H7 (cell line): Measurements from ENCODE around the gene LNX2. TPM values are rescaled to one million over a fixed set of nuclear protein-coding genes. Genes with fewer than 3 reads are reported as not detected.

Experiments
- DNase-seq: peaks from one replicate; pipeline ENCODE4 v3.0.0; 2012
- H3K27me3 ChIP-seq: 2 replicates; pipeline ENCODE4 v1.6.0; 2011; ENCODE audit warnings: mild to moderate bottlenecking, low read length; ENCODE audit not compliant: control insufficient read depth, insufficient read depth
- H3K36me3 ChIP-seq: replicated peaks from 2 replicates; pipeline ENCODE4 v1.5.1; 2011; ENCODE audit warnings: low read length; ENCODE audit not compliant: control insufficient read depth, insufficient read depth
- H3K4me3 ChIP-seq: 2 replicates; pipeline ENCODE4 v1.5.1; 2011; ENCODE audit warnings: low read depth, mild to moderate bottlenecking, control low read depth, low read length, moderate library complexity; ENCODE audit not compliant: insufficient read depth
- total RNA-seq: library from RNA; depleted of rRNA; stranded (reverse); fragments of >200 nt; shearing (Covaris generic); gene quantifications from 2 replicates; pipeline ENCODE4 v1.2.3, GENCODE V29; 2014

The LNX2 gene
- total RNA-seq, 1 experiment from 2014 or later: 11.2 TPM

DNA sequence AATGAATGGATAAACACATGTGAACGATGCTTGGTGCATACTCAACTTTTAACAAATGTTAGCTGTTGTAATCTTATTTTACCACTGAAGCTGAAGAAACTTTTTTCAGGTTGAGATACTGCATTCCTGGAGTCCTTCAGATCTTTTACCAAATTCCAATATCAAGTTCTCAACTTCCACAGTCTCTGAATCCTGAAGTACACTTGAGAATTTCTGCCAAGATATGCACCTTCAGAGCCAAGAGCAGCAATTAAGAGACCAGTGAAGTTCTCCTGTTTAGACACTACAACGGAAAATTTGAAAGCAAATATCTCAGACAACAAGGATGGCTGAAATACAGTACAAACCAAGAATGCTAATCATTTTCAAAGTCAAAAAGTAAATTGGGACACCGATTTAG, 85.3 kb downstream of the LNX2 start:
- H3K36me3 ChIP-seq: no peaks in the 10 kb centered on the region
- H3K27me3 ChIP-seq: no peaks in the 10 kb centered on the region
- H3K4me3 ChIP-seq: no peak overlapping the region
- no peak for DNase-seq

DNA sequence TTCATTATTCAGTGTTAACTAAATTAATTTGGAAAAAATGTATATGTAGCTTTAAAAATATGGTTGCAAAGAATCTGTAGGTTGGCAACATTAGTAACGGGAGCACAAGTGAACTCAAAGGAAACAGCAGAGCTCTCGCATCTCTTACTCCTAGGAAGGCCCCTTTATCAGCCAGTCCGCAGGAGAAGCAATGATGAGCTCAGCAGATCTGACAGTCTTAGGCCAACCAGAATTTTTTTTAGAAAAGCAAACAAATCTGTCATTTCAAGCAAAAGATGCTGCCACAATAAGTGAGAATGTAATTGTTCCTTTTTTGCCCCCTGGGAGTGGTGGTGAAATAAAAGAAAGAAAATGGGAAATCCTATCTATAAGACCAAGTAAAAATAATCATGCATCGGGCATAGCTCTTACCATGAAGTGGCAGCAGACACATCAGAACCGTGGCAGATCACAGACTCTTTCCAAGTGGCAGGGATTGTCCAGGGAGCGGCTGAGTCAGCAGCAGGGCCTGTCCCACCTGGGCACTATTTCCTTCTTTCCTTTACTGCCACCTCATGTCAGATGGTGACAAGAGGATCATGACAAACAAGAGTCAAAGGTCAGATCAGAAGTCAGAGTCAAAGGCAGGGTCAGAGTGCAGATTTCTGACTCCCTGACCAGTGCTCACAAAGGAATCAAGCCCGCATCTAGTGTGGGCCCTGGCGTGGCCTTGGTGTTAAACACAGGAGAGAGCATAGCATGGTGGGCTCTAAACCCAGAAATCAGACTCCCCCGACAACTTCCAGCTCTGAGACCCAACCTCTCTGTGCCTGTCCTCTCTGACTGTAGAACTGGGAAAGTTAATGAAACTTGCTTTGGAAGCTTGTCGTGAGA, 86.0 kb downstream of the LNX2 start:
- DNase-seq: no peak
- Histone ChIP-seq H3K36me3 (no peaks in the 10 kb centered on the region), H3K4me3 (no peak overlapping the region), H3K27me3 (no peaks in the 10 kb centered on the region)

GRCh38 chr13:27533155-27533643, 87.1 kb downstream of the LNX2 start:
- peak; percentile 85 for DNase-seq
- Histone ChIP-seq H3K36me3 (no peaks in the 10 kb centered on the region), H3K4me3 (no peak overlapping the region), H3K27me3 (no peaks in the 10 kb centered on the region)

DNA sequence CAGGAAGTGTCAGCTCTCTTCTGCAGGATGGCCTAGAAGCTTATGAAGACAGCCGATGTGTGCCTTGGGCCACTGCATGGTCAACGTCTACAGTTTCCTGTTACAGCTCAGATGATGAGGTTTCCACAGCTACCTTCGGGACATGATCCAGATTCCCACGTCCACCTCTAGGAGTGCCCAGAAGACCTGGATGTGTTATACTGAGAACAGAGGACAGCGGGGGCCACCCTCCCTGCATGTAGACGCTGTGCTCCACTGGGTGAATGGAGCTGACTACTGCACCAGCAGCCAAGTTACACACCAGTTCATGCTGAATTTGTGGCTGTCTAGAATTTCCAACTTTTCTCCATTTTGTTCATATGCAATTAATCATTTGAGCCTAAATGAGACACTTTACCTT, 91.4 kb downstream of the LNX2 start:
- Histone ChIP-seq H3K36me3 (no peaks in the 10 kb centered on the region), H3K4me3 (no peak overlapping the region), H3K27me3 (no peaks in the 10 kb centered on the region)
- DNase-seq: no peak

DNA sequence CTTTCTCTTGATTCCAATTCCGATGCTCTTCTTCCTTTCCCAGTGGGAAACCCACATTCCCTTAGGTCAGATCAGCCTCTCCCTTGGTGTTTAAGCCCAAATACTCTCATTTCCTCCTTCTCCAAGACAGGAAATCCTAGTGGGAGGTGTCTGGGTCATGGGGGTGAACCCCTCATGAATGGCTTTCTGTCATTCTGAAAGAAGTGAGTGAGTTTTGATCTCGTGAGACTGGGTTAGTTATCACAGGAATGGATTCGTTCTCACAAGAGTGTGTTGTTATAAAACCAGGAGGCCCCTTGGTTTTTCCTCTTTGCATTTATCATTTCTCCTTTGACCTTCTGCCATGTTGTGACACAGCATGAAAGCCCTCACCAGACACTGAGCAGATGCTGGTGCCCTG, 93.8 kb downstream of the LNX2 start:
- no peak for DNase-seq
- no peaks in the 10 kb centered on the region for H3K27me3 ChIP-seq
- no peak overlapping the region for H3K4me3 ChIP-seq
- H3K36me3 ChIP-seq: no peaks in the 10 kb centered on the region

DNA sequence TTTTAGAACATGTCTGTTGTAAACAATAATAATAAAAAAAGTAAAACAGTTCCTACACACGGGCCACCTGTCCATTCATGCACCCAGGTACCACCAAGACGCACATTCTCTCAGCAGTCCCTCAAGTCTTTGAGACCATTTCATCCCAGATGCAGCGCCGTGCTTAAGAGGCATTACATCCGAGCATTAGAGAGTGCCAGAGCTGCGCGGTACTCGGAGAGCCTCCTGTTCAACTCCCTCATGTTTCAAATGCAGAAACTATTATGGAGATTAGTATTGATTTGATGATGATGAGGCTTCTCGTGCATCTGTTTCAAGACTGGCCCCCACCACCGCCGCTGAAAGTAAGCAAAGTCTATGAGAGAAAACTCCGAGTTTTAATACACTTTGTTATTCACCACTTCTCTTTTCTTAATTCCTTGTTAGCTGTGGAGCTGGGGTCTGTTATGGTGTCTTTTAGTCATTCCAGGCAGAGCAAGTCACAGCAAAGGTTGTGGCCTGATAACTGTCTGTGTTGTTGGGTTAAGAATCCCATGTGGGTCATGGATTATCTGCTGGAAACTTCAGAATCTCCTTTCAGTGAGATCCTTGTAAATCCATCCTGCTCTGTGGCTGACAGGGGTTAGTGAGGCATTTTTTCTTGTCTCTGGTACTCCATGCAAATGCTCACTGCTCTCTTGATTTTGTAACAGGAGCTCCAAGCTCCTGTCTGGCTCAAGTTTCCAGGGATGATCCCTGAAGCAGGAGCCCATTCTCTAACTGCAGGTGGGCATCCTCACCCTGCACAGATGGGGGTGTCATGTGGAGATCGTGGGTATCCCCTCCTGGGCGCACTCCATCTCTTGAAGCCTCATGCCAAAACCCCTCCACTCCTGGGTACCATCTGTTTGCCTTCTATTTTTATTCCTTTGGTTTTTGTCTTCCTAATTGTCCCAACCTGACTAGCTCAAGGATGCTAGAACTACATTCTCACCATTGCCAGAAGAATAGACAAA, 95.1 kb downstream of the LNX2 start:
- Histone ChIP-seq H3K36me3 (no peaks in the 10 kb centered on the region), H3K4me3 (no peak overlapping the region), H3K27me3 (no peaks in the 10 kb centered on the region)
- DNase-seq: no peak

GRCh38 chr13:27523346-27524073, 96.8 kb downstream of the LNX2 start:
- Histone ChIP-seq H3K27me3 (no peaks in the 10 kb centered on the region), H3K36me3 (no peaks in the 10 kb centered on the region), H3K4me3 (no peak overlapping the region)
- no peak for DNase-seq

DNA sequence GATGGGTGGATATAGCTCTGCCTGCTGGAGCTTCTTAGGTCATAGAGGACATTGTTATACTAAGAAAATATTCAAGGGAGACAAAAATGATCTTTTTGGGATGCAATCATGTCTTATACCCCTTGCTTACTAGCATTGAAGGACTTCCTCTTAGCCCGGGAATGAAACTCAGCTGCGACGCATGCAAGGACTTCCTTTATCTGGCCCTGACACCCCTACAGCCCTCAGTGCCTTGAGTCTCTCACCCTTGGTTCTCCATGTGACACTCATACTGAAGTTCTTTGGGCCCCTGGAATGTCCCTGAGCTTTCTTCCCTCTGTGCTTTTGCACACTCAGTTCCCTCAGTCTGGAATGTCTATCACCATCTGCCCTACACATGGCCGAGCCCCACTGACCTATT, 97.5 kb downstream of the LNX2 start:
- no peaks in the 10 kb centered on the region for H3K36me3 ChIP-seq
- H3K27me3 ChIP-seq: no peaks in the 10 kb centered on the region
- H3K4me3 ChIP-seq: no peak overlapping the region
- DNase-seq: no peak

- DNase-seq: no peak
- Histone ChIP-seq H3K27me3 (no peaks in the 10 kb centered on the region), H3K36me3 (no peaks in the 10 kb centered on the region), H3K4me3 (no peak overlapping the region)
Measured at GRCh38 chr13:27516103-27516502, 104.2 kb downstream of the LNX2 start.

DNA sequence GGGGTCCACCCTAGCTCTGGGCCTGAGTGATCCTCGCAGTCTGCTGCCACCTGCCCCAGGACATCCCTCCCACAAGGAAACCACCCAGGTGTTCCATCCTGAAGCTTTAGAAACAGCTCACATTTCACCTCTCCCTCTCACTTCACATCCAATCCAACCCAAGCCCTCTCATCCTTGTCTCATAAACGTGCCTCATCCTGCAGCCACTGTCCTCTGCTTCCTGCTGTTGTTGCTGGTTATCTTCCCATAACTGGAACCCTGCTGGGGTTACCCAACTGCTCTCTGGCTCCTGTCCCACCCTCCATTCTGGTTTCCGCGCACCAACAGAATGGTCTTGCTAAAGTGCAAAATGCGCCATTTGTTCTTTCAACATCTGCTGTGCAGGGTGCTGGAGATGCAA, 110.2 kb downstream of the LNX2 start:
- no peaks in the 10 kb centered on the region for H3K27me3 ChIP-seq
- no peak overlapping the region for H3K4me3 ChIP-seq
- H3K36me3 ChIP-seq: no peaks in the 10 kb centered on the region
- DNase-seq: no peak

DNA sequence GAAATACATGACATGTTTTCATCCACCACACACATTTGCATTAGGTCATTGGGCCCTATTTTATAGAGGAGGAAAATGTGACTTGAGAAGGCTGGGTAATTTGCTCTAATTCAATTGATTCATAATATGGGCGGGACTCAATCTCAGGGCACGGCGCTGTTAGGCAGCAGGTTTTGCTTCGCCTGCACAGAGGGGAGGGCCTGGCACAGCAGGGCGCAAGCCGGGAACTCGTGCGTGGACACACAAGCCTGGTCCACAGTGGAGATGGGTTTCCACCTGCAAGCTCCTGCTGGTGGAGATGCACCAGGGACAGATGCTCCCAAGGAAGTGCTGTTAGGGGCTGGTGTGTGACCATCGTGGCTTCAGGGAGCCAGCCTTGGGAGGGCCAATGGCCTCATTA, 111.5 kb downstream of the LNX2 start:
- H3K36me3 ChIP-seq: no peaks in the 10 kb centered on the region
- no peak for DNase-seq
- H3K4me3 ChIP-seq: no peak overlapping the region
- no peaks in the 10 kb centered on the region for H3K27me3 ChIP-seq

DNA sequence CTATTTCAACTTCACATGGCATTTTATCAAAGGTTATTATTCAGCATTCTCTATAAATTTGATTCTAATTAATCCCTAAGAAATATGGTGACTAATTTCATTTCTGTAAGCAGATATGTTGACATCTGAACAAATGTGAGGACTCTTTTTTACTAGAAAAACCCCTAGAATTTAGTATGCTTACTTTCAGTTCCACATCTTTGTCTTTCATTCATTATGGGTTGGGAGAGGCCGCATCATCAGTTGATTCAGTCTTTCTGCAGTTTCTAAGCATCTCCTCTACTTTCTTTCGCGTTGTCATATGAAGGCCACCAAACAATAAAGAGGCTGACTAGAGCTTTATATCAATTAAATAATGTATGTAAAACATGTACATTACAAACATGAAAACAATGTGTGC, 114.5 kb downstream of the LNX2 start:
- DNase-seq: no peak
- Histone ChIP-seq H3K36me3 (no peaks in the 10 kb centered on the region), H3K4me3 (no peak overlapping the region)

DNA sequence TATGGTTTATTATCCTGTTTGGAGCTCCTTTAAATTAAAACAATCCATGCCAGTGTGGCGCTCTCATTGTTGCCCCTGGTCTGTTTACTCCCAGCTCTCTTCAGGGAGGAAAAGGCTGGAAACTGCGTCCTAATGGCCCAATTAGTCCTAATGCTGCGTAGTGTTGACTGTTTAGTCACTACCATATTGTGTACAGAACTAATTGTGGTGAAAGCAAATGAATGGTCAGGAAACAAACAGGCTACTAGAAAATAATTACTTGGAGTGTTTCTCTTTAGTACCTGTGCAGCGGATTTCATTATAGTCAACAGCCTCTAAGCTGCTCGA, 115.5 kb downstream of the LNX2 start:
- Histone ChIP-seq H3K27me3 (no peaks in the 10 kb centered on the region), H3K36me3 (no peaks in the 10 kb centered on the region), H3K4me3 (no peak overlapping the region)
- no peak for DNase-seq

More for the DNA sequence above, 114.5 kb downstream of the LNX2 start:
- no peaks in the 10 kb centered on the region for H3K27me3 ChIP-seq

GRCh38 chr13:27504128-27504867, 116.0 kb downstream of the LNX2 start:
- H3K36me3 ChIP-seq: no peaks in the 10 kb centered on the region
- no peak for DNase-seq
- no peaks in the 10 kb centered on the region for H3K27me3 ChIP-seq
- no peak overlapping the region for H3K4me3 ChIP-seq
